ENCODE data around the gene TSEN15.

Gene TSEN15

DNA sequence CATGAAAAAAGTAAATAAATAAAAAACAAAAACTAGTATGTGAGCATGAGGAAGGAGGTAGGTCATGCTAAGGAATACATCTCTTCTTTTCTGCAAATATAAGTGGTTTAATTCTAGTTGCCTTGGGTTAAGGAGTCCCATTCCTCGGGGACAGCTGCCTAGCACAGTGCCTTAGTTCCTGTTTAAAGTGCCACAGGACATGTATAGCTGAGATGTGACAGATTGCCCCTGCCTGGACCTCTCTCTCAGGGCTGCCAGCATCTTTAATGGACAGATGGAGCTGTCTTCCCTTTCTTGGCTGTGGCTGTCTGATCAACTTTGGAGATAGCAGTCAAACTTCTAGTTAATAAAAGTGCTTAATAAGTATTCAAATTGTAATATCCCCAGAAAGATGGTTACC lies 50.0 kb downstream of the TSEN15 start:
- DNase-seq = peak in 1 of 14 donors; percentile 22

DNA sequence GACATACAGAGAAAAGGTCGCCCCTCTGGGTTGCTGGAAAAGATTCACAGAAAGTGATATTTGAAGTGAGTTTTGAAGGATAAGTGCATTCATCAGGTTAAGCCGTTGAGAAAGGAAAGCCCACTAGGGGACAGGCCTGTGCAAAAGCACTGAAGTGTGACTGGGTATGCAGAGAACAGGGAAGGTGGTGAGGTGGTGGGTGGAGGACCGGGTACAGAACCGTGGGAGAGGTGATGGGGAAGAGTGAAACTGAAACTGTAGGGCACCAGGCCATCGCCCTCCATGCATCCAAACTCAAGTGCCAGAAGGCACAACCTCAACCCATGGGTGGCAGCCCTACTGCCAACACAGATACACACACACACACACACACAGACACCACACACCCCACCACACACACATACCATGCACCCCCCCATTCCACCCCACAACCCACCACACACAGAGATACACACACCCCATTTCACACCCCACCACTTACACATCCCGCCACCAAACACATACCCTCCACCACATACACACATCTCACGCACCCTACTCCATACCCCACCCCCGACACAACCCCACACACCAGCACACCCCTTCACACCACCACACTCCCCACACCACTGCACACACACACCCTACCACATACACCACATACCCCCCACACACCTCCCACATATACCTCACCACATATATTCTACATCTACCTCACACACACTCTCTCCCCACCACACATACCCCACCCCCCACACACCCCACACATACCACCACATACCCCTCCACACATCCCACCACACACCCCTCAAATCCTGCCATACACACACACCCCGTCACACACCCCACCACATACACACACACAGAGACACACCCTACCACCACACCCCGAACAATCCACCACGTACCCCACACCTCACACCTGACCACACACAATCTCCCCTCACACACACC lies 59.0 kb downstream of the TSEN15 start:
- no peak for DNase-seq

GRCh38 chr1:184112176-184112948 lies 60.8 kb downstream of the TSEN15 start:
- no peak for DNase-seq

DNA sequence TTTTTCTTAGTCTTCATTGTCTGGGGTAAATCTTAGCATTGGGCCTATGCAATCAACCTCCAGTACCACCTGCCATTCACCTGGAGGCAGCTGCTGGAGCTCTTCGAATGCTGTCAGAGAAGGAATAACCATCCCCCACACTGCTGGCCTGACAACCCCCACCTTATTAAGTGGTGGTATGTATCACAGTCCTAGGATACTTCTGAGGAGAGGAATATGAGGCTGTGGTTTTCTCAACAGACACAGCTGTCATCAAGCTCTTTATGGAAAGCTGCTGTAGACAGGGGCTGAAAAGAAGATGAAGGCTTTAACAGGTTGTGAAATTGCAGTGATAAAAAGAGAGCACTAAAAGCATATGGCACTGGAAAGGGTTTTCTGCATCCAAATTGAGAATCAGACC lies 61.7 kb downstream of the TSEN15 start:
- no peak for DNase-seq

GRCh38 chr1:184114818-184115398 lies 63.4 kb downstream of the TSEN15 start:
- DNase-seq = no peak

GRCh38 chr1:184116287-184116686 lies 64.8 kb downstream of the TSEN15 start:
- DNase-seq = no peak

GRCh38 chr1:184118046-184118445 lies 66.5 kb downstream of the TSEN15 start:
- DNase-seq = no peak
